ENCODE data around the gene PSMA6.

- TF ChIP-seq CTCF (IDR thresholded peaks at IDR 0.05) (no peak), POLR2A (IDR thresholded peaks at IDR 0.05) (no peak)
Measured at GRCh38 chr14:35351897-35352273, 59.7 kb downstream of the PSMA6 start.
